BLaER1 (cell line): Measurements from ENCODE around the gene SAMD4B.

ENCODE experiments used
- H3K27ac ChIP-seq: shearing (Covaris generic); formaldehyde crosslinking; 2 replicates; pipeline ENCODE4 v1.8.1; 2022
- H3K27me3 ChIP-seq: shearing (Covaris generic); formaldehyde crosslinking; 2 replicates; pipeline ENCODE4 v1.8.1; 2022
- H3K36me3 ChIP-seq: shearing (Covaris generic); formaldehyde crosslinking; 2 replicates; pipeline ENCODE4 v1.8.1; 2022
- H3K4me1 ChIP-seq: shearing (Covaris generic); formaldehyde crosslinking; 2 replicates; pipeline ENCODE4 v1.8.1; 2022
- H3K4me2 ChIP-seq: shearing (Covaris generic); formaldehyde crosslinking; 2 replicates; pipeline ENCODE4 v1.8.1; 2022
- H3K4me3 ChIP-seq: shearing (Covaris generic); formaldehyde crosslinking; 2 replicates; pipeline ENCODE4 v1.8.1; 2022
- H3K9ac ChIP-seq: shearing (Covaris generic); formaldehyde crosslinking; 2 replicates; pipeline ENCODE4 v1.8.1; 2022
- H3K9me3 ChIP-seq: shearing (Covaris generic); formaldehyde crosslinking; 2 replicates; pipeline ENCODE4 v1.8.1; 2022
- H4K20me1 ChIP-seq: shearing (Covaris generic); formaldehyde crosslinking; 2 replicates; pipeline ENCODE4 v1.8.1; 2022
- Cebpa-rat ChIP-seq: shearing (Covaris generic); IDR thresholded peaks from 2 replicates; pipeline ENCODE4 v1.8.1; 2022

The SAMD4B gene

GRCh38 chr19:39385629-39386411 lies 43.6 kb downstream of the SAMD4B start:
- no peaks in the 10 kb centered on the region for H3K27me3 ChIP-seq
- TF ChIP-seq Cebpa-rat = no peak
- no peak overlapping the region for H3K9ac ChIP-seq
- H4K20me1 ChIP-seq = peaks cover 30% of the 10 kb centered on the region; the same call in 1 of the 2 replicates
- no peak overlapping the region for H3K4me2 ChIP-seq
- no peak overlapping the region for H3K27ac ChIP-seq
- peaks cover 91% of the 10 kb centered on the region for H3K36me3 ChIP-seq
- H3K4me1 ChIP-seq = peaks cover 13% of the 10 kb centered on the region
- H3K9me3 ChIP-seq = no peaks in the 10 kb centered on the region
- no peak overlapping the region for H3K4me3 ChIP-seq

- Histone ChIP-seq H3K36me3 (peaks cover 83% of the 10 kb centered on the region), H3K4me2 (no peak overlapping the region), H3K9me3 (no peaks in the 10 kb centered on the region), H3K4me1 (peaks cover 13% of the 10 kb centered on the region), H4K20me1 (peaks cover 30% of the 10 kb centered on the region; the same call in 1 of the 2 replicates), H3K27me3 (no peaks in the 10 kb centered on the region), H3K9ac (no peak overlapping the region), H3K4me3 (no peak overlapping the region), H3K27ac (no peak overlapping the region)
- no peak for TF ChIP-seq Cebpa-rat
Measured at GRCh38 chr19:39386557-39386956, 44.3 kb downstream of the SAMD4B start.

- Histone ChIP-seq H4K20me1 (peaks cover 30% of the 10 kb centered on the region; the same call in 1 of the 2 replicates), H3K4me1 (peaks cover 25% of the 10 kb centered on the region), H3K9ac (no peak overlapping the region), H3K27me3 (no peaks in the 10 kb centered on the region), H3K4me2 (no peak overlapping the region), H3K36me3 (peaks cover 73% of the 10 kb centered on the region), H3K4me3 (no peak overlapping the region), H3K9me3 (no peaks in the 10 kb centered on the region), H3K27ac (no peak overlapping the region)
- TF ChIP-seq Cebpa-rat = no peak
Measured at GRCh38 chr19:39388657-39389056, 46.4 kb downstream of the SAMD4B start.

- Histone ChIP-seq H3K27me3 (no peaks in the 10 kb centered on the region), H3K9ac (peak overlapping the region; percentile 99), H3K27ac (peak overlapping the region; percentile 98), H3K4me2 (peak overlapping the region; percentile 96), H3K36me3 (peaks cover 73% of the 10 kb centered on the region), H3K4me1 (peaks cover 25% of the 10 kb centered on the region), H4K20me1 (peaks cover 30% of the 10 kb centered on the region; the same call in 1 of the 2 replicates), H3K9me3 (no peaks in the 10 kb centered on the region), H3K4me3 (peak overlapping the region; percentile 76)
- no peak for TF ChIP-seq Cebpa-rat
Measured at GRCh38 chr19:39389631-39390414, 47.6 kb downstream of the SAMD4B start.

- H3K9ac ChIP-seq = peak overlapping the region; percentile 99
- H3K4me3 ChIP-seq = peak overlapping the region; percentile 76
- no peak for TF ChIP-seq Cebpa-rat
- H3K9me3 ChIP-seq = no peaks in the 10 kb centered on the region
- no peaks in the 10 kb centered on the region for H3K27me3 ChIP-seq
- H3K36me3 ChIP-seq = peaks cover 73% of the 10 kb centered on the region
- peaks cover 25% of the 10 kb centered on the region; the same call in 1 of the 2 replicates for H4K20me1 ChIP-seq
- peak overlapping the region; percentile 98 for H3K27ac ChIP-seq
- H3K4me2 ChIP-seq = peak overlapping the region; percentile 96
- H3K4me1 ChIP-seq = peaks cover 25% of the 10 kb centered on the region
Measured at GRCh38 chr19:39390451-39390750, 48.2 kb downstream of the SAMD4B start.

- Histone ChIP-seq H3K4me1 (peaks cover 25% of the 10 kb centered on the region), H3K4me2 (peak within 1 kb of the TSS; percentile 96), H3K9ac (peak within 1 kb of the TSS; percentile 99), H3K4me3 (peak within 1 kb of the TSS; percentile 76), H3K27ac (peak within 1 kb of the TSS; percentile 98), H4K20me1 (peaks cover 20% of the 10 kb centered on the region; the same call in 1 of the 2 replicates), H3K36me3 (peaks cover 72% of the 10 kb centered on the region), H3K9me3 (no peaks in the 10 kb centered on the region), H3K27me3 (no peaks in the 10 kb centered on the region)
- no peak for TF ChIP-seq Cebpa-rat
Measured at GRCh38 chr19:39390751-39391437, 48.7 kb downstream of the SAMD4B start, which contains the start of the genes MED29 and PAF1. Gene MED29, plus strand, starts transcription at chr19:39391378. Its CDS starts 45 bp downstream, at chr19:39391423. Gene PAF1, minus strand, starts transcription at chr19:39391106. Its CDS starts 242 bp downstream, at chr19:39390864.

GRCh38 chr19:39397360-39398296 lies 55.4 kb downstream of the SAMD4B start:
- peak overlapping the region; percentile 65 for H3K4me2 ChIP-seq
- no peak overlapping the region for H3K4me3 ChIP-seq
- H3K4me1 ChIP-seq = peaks cover 53% of the 10 kb centered on the region
- peaks cover 60% of the 10 kb centered on the region for H3K36me3 ChIP-seq
- peak overlapping the region; percentile 26; the same call in 1 of the 2 replicates for H3K9ac ChIP-seq
- peak overlapping the region; percentile 78 for H3K27ac ChIP-seq
- no peaks in the 10 kb centered on the region for H3K27me3 ChIP-seq
- H4K20me1 ChIP-seq = no peaks in the 10 kb centered on the region
- no peaks in the 10 kb centered on the region for H3K9me3 ChIP-seq
- no peak for TF ChIP-seq Cebpa-rat

GRCh38 chr19:39398297-39398864 lies 56.2 kb downstream of the SAMD4B start:
- Histone ChIP-seq H3K4me1 (peaks cover 54% of the 10 kb centered on the region), H3K27ac (peak overlapping the region; percentile 78), H3K36me3 (peaks cover 55% of the 10 kb centered on the region), H3K4me2 (peak overlapping the region; percentile 65), H3K4me3 (no peak overlapping the region), H3K9ac (peak overlapping the region; percentile 26; the same call in 1 of the 2 replicates), H3K9me3 (no peaks in the 10 kb centered on the region), H3K27me3 (no peaks in the 10 kb centered on the region), H4K20me1 (no peaks in the 10 kb centered on the region)
- TF ChIP-seq Cebpa-rat = peak; percentile 46; the same call in 1 of the 2 replicates
